Lung (tissue), 12 donors: ENCODE measurements around the gene UBASH3B. TPM values are rescaled to one million over a fixed set of nuclear protein-coding genes. Genes with fewer than 3 reads are reported as not detected.

Experiments
- ATAC-seq: fragments of 200-7000 bp; cut with Tn5 transposase; one replicate; pipeline ENCODE4 v1.9.1; 2020; ENCODE audit warnings: moderate number of reproducible peaks; ENCODE audit not compliant: insufficient read depth, low FRiP score
- DNase-seq, 3 donors: peaks; one replicate each; pipeline ENCODE4 v3.0.0-alpha.2; 2013 to 2017
- H3K27ac ChIP-seq, 2 donors: one replicate each; pipeline ENCODE4 v1.5.1; 2013; ENCODE audit warnings: mild to moderate bottlenecking in 2 of 2, moderate library complexity in 2 of 2, control low read depth in 1 of 2, inconsistent platforms in 1 of 2, low read depth in 1 of 2, low read length in 1 of 2
- H3K27me3 ChIP-seq, 3 donors: one replicate each; pipeline ENCODE4 v1.5.1; 2013; ENCODE audit warnings: low read length in 2 of 3; ENCODE audit not compliant: control insufficient read depth in 3 of 3, insufficient read depth in 3 of 3
- H3K36me3 ChIP-seq, 4 donors: one replicate each; pipeline ENCODE4 v1.5.1; 2013; ENCODE audit warnings: low read length in 4 of 4, mild to moderate bottlenecking in 1 of 4, moderate library complexity in 1 of 4; ENCODE audit not compliant: control insufficient read depth in 4 of 4, insufficient read depth in 4 of 4
- H3K4me1 ChIP-seq, 5 donors: one replicate each; pipeline ENCODE4 v1.5.1; 2013; ENCODE audit warnings: low read length in 5 of 5, mild to moderate bottlenecking in 2 of 5, moderate library complexity in 1 of 5; ENCODE audit not compliant: control insufficient read depth in 5 of 5, insufficient read depth in 5 of 5
- H3K4me3 ChIP-seq: one replicate; pipeline ENCODE4 v1.5.1; 2013; ENCODE audit warnings: mild to moderate bottlenecking, control low read depth, moderate library complexity
- H3K9ac ChIP-seq, 2 donors: one replicate each; pipeline ENCODE4 v1.5.1; 2013; ENCODE audit warnings: low read length in 2 of 2, control low read depth in 1 of 2; ENCODE audit not compliant: insufficient read depth in 1 of 2
- H3K9me3 ChIP-seq, 4 donors: one replicate each; pipeline ENCODE4 v1.5.1; 2013; ENCODE audit warnings: low read length in 3 of 4, mild to moderate bottlenecking in 1 of 4, moderate library complexity in 1 of 4; ENCODE audit not compliant: control insufficient read depth in 4 of 4, insufficient read depth in 3 of 4
- WGBS, 2 donors: extraction: QIAGEN DNeasy Blood & Tissue Kit; methylation state at CpG; one replicate each; pipeline ENCODE4 v1.1.7; 2013; 5-methylcytosine and 5-hydroxymethylcytosine counted together
- polyA plus RNA-seq, 2 donors: library from polyadenylated mRNA; stranded (reverse); fragments of 200-250 nt; gene quantifications; one replicate each; pipeline ENCODE4 v1.2.1, GENCODE V29; 2013
- total RNA-seq, 2 donors: library from RNA; depleted of rRNA in 1 of 2; stranded (reverse); fragments of >200 nt in 1 of 2; gene quantifications; one replicate each; pipeline ENCODE4 v1.2.1, GENCODE V29; 2014 to 2021
- TF ChIP-seq, protein P1 (sequence below): IDR thresholded peaks from 2 replicates; pipeline ENCODE4 v1.5.1; 2012; ENCODE audit warnings: mild to moderate bottlenecking; ENCODE audit errors: control extremely low read depth, extremely low read depth
- donor health status: control.
- donor health status: control.
- donor health status: Bipolar disorder and iron deficiency.
- donor health status: healthy.
- donor health status: DM: yes; HTN: yes; CAD: no.

Gene UBASH3B
- total and polyA plus RNA-seq, 4 donors: 5.8 to 51.2 (median 12.4) TPM

DNA sequence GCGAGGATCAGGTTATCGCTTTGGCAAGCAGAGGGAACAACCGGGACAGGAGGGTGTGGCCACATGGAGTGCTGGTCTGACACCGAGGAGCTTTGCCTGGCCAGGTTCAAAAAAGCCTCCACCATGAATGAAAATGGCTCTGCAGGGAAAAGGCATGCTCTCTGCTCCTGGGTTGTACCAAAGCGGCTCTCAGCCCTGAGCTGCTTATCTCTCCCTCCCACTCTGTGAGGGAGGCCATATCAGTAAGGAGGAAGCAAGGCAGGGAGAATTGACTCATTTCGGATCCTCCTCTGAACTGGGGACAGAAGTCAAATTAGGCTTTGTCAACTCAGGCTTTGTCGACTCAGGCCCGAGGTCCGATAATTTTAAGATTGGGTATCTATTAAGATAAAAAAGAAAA is 99.9 kb downstream of the UBASH3B start:
- no peaks in the 10 kb centered on the region for H3K36me3 ChIP-seq
- WGBS, 2 donors: 76% methylated on average over 9 of the region's 9 CpGs
- H3K9me3 ChIP-seq: no peaks in the 10 kb centered on the region
- TF ChIP-seq, protein P1, sequence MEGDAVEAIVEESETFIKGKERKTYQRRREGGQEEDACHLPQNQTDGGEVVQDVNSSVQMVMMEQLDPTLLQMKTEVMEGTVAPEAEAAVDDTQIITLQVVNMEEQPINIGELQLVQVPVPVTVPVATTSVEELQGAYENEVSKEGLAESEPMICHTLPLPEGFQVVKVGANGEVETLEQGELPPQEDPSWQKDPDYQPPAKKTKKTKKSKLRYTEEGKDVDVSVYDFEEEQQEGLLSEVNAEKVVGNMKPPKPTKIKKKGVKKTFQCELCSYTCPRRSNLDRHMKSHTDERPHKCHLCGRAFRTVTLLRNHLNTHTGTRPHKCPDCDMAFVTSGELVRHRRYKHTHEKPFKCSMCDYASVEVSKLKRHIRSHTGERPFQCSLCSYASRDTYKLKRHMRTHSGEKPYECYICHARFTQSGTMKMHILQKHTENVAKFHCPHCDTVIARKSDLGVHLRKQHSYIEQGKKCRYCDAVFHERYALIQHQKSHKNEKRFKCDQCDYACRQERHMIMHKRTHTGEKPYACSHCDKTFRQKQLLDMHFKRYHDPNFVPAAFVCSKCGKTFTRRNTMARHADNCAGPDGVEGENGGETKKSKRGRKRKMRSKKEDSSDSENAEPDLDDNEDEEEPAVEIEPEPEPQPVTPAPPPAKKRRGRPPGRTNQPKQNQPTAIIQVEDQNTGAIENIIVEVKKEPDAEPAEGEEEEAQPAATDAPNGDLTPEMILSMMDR: no peak
- no peak overlapping the region for H3K27ac ChIP-seq
- H3K4me1 ChIP-seq: peaks cover 0 to 4% (median 0%) of the 10 kb centered on the region in 5 donors
- no peak overlapping the region for H3K9ac ChIP-seq
- H3K27me3 ChIP-seq: no peaks in the 10 kb centered on the region
- no peak overlapping the region for H3K4me3 ChIP-seq
- DNase-seq (no peak), ATAC-seq (no peak)

DNA sequence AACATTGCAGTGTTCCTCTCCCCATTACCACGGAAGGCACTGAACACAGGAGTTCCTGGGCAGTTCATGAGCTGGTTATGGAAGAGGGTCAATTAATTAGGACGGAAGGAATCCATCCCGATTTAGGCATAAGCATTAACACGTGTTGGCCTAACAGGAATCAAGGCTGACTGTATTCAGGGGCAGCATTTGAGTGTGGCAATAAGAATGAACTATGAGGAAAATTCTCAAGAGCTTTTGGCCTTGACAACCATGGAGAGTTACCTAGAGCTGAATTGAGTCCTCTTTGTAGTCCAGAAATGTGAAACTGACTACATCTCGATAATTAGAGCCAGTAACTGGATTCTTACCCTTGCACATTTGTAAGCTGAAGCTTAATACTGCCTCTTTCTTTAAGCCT is 100.4 kb downstream of the UBASH3B start:
- WGBS, 2 donors: 71 to 81% methylated on average over 5 of the region's 5 CpGs
- Histone ChIP-seq H3K4me1 (peaks cover 0 to 4% (median 0%) of the 10 kb centered on the region in 5 donors), H3K27ac (no peak overlapping the region), H3K4me3 (no peak overlapping the region), H3K36me3 (no peaks in the 10 kb centered on the region), H3K9me3 (no peaks in the 10 kb centered on the region), H3K27me3 (no peaks in the 10 kb centered on the region), H3K9ac (no peak overlapping the region)
- TF ChIP-seq, protein P1: no peak
- ATAC-seq: no peak
- no peak for DNase-seq

DNA sequence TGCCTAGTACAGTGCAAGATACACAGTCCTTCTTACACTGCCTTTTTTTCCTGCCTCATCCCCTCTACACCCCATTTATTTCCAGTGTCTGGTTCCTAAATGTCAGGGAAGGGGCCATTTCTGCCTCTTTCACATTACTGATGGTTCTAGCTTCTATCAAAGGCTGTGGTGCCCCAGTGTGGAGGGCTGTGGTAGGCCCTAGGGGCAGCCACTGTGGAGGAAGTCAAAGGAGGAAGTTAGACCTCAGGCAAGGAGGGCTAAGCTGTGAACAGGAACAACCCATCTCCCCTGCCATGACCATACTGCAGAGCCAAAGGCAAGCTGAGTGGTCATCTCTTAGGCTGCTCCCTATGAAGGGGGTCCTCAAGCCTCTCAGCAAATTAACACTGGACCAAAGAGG is 100.9 kb downstream of the UBASH3B start:
- H3K36me3 ChIP-seq: no peaks in the 10 kb centered on the region
- ATAC-seq: peak; percentile 78
- TF ChIP-seq, protein P1: peak; percentile 12
- peaks cover 0 to 3% (median 0%) of the 10 kb centered on the region in 5 donors for H3K4me1 ChIP-seq
- H3K9me3 ChIP-seq: no peaks in the 10 kb centered on the region
- DNase-seq: no peak
- no peak overlapping the region for H3K27ac ChIP-seq
- H3K4me3 ChIP-seq: no peak overlapping the region
- H3K9ac ChIP-seq: no peak overlapping the region
- H3K27me3 ChIP-seq: no peaks in the 10 kb centered on the region

DNA sequence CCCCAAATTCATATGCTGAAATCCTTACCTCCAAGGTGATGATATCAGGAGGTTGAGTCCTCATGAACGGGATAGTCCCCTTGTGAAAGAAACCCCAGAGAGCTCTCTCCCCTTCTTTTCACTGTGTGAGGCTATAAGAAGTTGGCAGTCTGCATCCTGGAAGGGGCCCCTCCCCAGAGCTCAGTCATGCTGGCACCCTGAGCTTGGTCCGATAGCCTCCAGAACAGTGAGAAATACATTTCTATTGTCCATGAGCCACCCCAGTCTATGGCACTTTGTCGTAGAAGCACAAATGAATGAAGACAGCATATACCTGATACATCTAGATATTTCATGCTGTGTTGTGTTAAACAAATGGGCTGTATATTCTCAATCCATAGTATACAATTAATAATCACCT is 101.7 kb downstream of the UBASH3B start:
- Histone ChIP-seq H3K27me3 (no peaks in the 10 kb centered on the region), H3K4me3 (no peak overlapping the region), H3K9me3 (no peaks in the 10 kb centered on the region), H3K9ac (no peak overlapping the region), H3K4me1 (peaks cover 0 to 3% (median 0%) of the 10 kb centered on the region in 5 donors), H3K27ac (no peak overlapping the region), H3K36me3 (no peaks in the 10 kb centered on the region)
- DNase-seq (no peak), ATAC-seq (no peak)
- WGBS, 2 donors: 89 to 95% methylated on average over 3 of the region's 3 CpGs
- TF ChIP-seq, protein P1: no peak
